HCT116 (cell line): ENCODE results near the gene MYH15. TPM values are rescaled to one million over a fixed set of nuclear protein-coding genes. Genes with fewer than 3 reads are reported as not detected.

Source experiments
- ATAC-seq: fragments of 200-7000 bp; cut with Tn5 transposase; 2 replicates; pipeline ENCODE4 v1.9.1; 2020; ENCODE audit warnings: mild to moderate bottlenecking, moderate library complexity
- BruUV-seq: library from RNA; stranded (reverse); fragments of 400-500 nt; replicated peaks from 2 replicates; lab custom pipeline; 2021; lab: Mats Ljungman, UMichigan
- CTCF ChIA-PET: fragments of 300-600 bp; sonication (Branson Sonifier 250); formaldehyde crosslinking; loops from one replicate; lab custom pipeline; 2021; ENCODE audit warnings: antibody characterized with exemption; lab: Charles Lee
- POLR2A ChIA-PET: fragments of 300-600, 350-600 bp; sonication (Branson Sonifier 250); formaldehyde crosslinking; loops from one replicate; lab custom pipeline; 2021; ENCODE audit warnings: antibody characterized with exemption; lab: Charles Lee
- RAD21 ChIA-PET, 2 experiments: fragments of 300-600 bp; sonication (Branson Sonifier 250); formaldehyde crosslinking; loops; one replicate each; lab custom pipeline; 2023; ENCODE audit warnings: low total read pairs in 2 of 2; ENCODE audit not compliant: uncharacterized antibody in 2 of 2, unreplicated experiment in 2 of 2, low non-redundant PET in 1 of 2; lab: Charles Lee
- DNase-seq: peaks from one replicate; pipeline ENCODE4 v3.0.0-alpha.2; 2010; ENCODE audit warnings: low read depth, low spot score
- H2AFZ ChIP-seq: fragments of 200-600 bp; shearing (Covaris generic), sonication (generic); 2 replicates; pipeline ENCODE4 v1.6.1; 2017; ENCODE audit warnings: low read depth, mixed run types, mixed read lengths, antibody characterized with exemption, low read length; ENCODE audit not compliant: poor library complexity, severe bottlenecking
- H3K27ac ChIP-seq: 2 replicates; pipeline ENCODE4 v1.5.1; 2012; ENCODE audit warnings: low read depth, low read length
- H3K27me3 ChIP-seq: fragments of 200-600 bp; sonication (generic); 2 replicates; pipeline ENCODE4 v1.6.1; 2016; ENCODE audit warnings: mixed run types, low read length, mixed read lengths; ENCODE audit not compliant: insufficient read depth
- H3K36me3 ChIP-seq, 2 experiments: fragments of 200-500 bp in 1 of 2; fragments of 200-600 bp in 1 of 2; sonication (Bioruptor generic) in 1 of 2; sonication (generic) in 1 of 2; 2 replicates each; pipeline versions ENCODE4 v1.5.1 to v1.6.1; 2014 to 2016; ENCODE audit warnings: low read length in 2 of 2, inconsistent platforms in 1 of 2, mixed read lengths in 1 of 2, mixed run types in 1 of 2; ENCODE audit not compliant: insufficient read depth in 2 of 2, control insufficient read depth in 1 of 2
- H3K4me1 ChIP-seq, 2 experiments: fragments of 200-600 bp in 1 of 2; sonication (generic) in 1 of 2; 2 replicates each; pipeline versions ENCODE4 v1.5.1 to v1.6.1; 2012 to 2017; ENCODE audit warnings: low read length in 2 of 2, inconsistent platforms in 1 of 2, mild to moderate bottlenecking in 1 of 2, mixed read lengths in 1 of 2, mixed run types in 1 of 2, moderate library complexity in 1 of 2; ENCODE audit not compliant: insufficient read depth in 2 of 2, control insufficient read depth in 1 of 2
- H3K4me2 ChIP-seq: fragments of 200-600 bp; sonication (generic); 2 replicates; pipeline ENCODE4 v1.6.1; 2017; ENCODE audit warnings: mixed run types, low read length, mixed read lengths
- H3K4me3 ChIP-seq, 2 experiments: fragments of 200-600 bp in 1 of 2; sonication (generic) in 1 of 2; replicated peaks in 1 of 2; 2 replicates each; pipeline ENCODE4 v1.5.1; 2011 to 2016; ENCODE audit warnings: low read length in 2 of 2, control low read depth in 1 of 2, low read depth in 1 of 2, mild to moderate bottlenecking in 1 of 2, mixed read lengths in 1 of 2, mixed run types in 1 of 2
- H3K79me2 ChIP-seq: fragments of 200-600 bp; sonication (generic); 2 replicates; pipeline ENCODE4 v1.6.1; 2017; ENCODE audit warnings: mild to moderate bottlenecking, mixed run types, low read length, moderate library complexity, mixed read lengths; ENCODE audit not compliant: insufficient read depth
- H3K9ac ChIP-seq: fragments of 200-600 bp; sonication (generic); 2 replicates; pipeline ENCODE4 v1.6.1; 2016; ENCODE audit warnings: low read length, mixed read lengths
- H3K9me2 ChIP-seq: fragments of 200-600 bp; sonication (generic), shearing (Covaris generic); 2 replicates; pipeline ENCODE4 v1.6.1; 2017; ENCODE audit warnings: mixed run types, mild to moderate bottlenecking, moderate library complexity; ENCODE audit not compliant: insufficient read depth
- H3K9me3 ChIP-seq, 2 experiments: fragments of 200-500 bp in 1 of 2; fragments of 200-600 bp in 1 of 2; sonication (Bioruptor generic) in 1 of 2; sonication (generic) in 1 of 2; 2 replicates each; pipeline ENCODE4 v1.6.1; 2014 to 2017; ENCODE audit warnings: low read length in 2 of 2, mixed read lengths in 2 of 2, inconsistent platforms in 1 of 2, low read depth in 1 of 2, mild to moderate bottlenecking in 1 of 2, mixed run types in 1 of 2, moderate library complexity in 1 of 2; ENCODE audit not compliant: control insufficient read depth in 1 of 2, insufficient read depth in 1 of 2
- H4K20me1 ChIP-seq: fragments of 200-600 bp; sonication (generic), shearing (Covaris generic); 2 replicates; pipeline ENCODE4 v1.6.1; 2017; ENCODE audit warnings: mixed run types, mild to moderate bottlenecking, moderate library complexity; ENCODE audit not compliant: insufficient read depth
- CTCF ChIP-seq, 3 experiments: fragments of 200-600 bp in 1 of 3; sonication (generic) in 1 of 3; IDR thresholded peaks in 2 of 3; conservative IDR thresholded peaks in 1 of 3; 2 replicates each; pipeline ENCODE4 v1.5.1; 2012 to 2017; ENCODE audit warnings: low read depth in 2 of 3, low read length in 2 of 3, antibody characterized with exemption in 1 of 3, borderline replicate concordance in 1 of 3, control low read depth in 1 of 3, mild to moderate bottlenecking in 1 of 3, mixed read lengths in 1 of 3, mixed run types in 1 of 3, moderate library complexity in 1 of 3; ENCODE audit not compliant: insufficient read depth in 1 of 3
- EGR1 ChIP-seq: IDR thresholded peaks from 2 replicates; pipeline ENCODE4 v1.6.1; 2012; ENCODE audit warnings: low read depth
- EZH2 ChIP-seq: fragments of 200-600 bp; sonication (generic); IDR thresholded peaks from 2 replicates; pipeline ENCODE4 v1.6.1; 2017; ENCODE audit warnings: antibody characterized with exemption, mixed run types
- FOSL1 ChIP-seq: IDR thresholded peaks from 2 replicates; pipeline ENCODE4 v1.6.1; 2012; ENCODE audit warnings: low read depth
- JUND ChIP-seq: IDR thresholded peaks from 2 replicates; pipeline ENCODE4 v1.6.1; 2012
- POLR2A ChIP-seq: IDR thresholded peaks from 2 replicates; pipeline ENCODE4 v1.7.0; 2011; ENCODE audit warnings: borderline replicate concordance; ENCODE audit not compliant: insufficient read depth, insufficient read length; ENCODE audit errors: extremely low read depth
- REST ChIP-seq: IDR thresholded peaks from 2 replicates; pipeline ENCODE4 v1.6.1; 2012; ENCODE audit warnings: low read depth
- ZFX ChIP-seq: fragments of 450-650 bp; IDR thresholded peaks from 2 replicates; pipeline ENCODE4 v1.6.1; 2017
- ZNF274 ChIP-seq: fragments of 200-500 bp; sonication (Bioruptor generic); IDR thresholded peaks from 2 replicates; pipeline ENCODE4 v1.6.1; 2014; ENCODE audit warnings: mild to moderate bottlenecking, low read depth, low read length, inconsistent platforms
- intact Hi-C: fragments of 100-400 bp; cut with micrococcal nuclease; formaldehyde crosslinking; loops from 2 replicates; pipeline ENCODE4 v1.10.0; 2022
- total RNA-seq: library from RNA; stranded (reverse); gene quantifications from one replicate; pipeline ENCODE4 v1.2.1, GENCODE V29; 2021; ENCODE audit not compliant: unreplicated experiment

MYH15 gene
- total RNA-seq, 1 experiment from 2014 or later, result 11.2 TPM

GRCh38 chr3:108491456-108491855 is 18.9 kb downstream of the MYH15 start:
- POLR2A ChIA-PET, result no interaction called here
- CTCF ChIA-PET, result interaction anchor here (0.6 to 0.9 kb wide), 2 partner anchors 424 to 606 kb away, joined by 3 to 6 read pairs; no protein-coding TSS in a partner anchor
- BruUV-seq, result no TSS peak
- no peaks in the 10 kb centered on the region for H4K20me1 ChIP-seq
- DNase-seq, result no peak
- no peak overlapping the region for H3K4me3 ChIP-seq
- peaks cover 0 to 5% of the 10 kb centered on the region in 2 experiments; a peak in 1 of 4 replicates for H3K4me1 ChIP-seq
- H3K27ac ChIP-seq, result no peak overlapping the region
- TF ChIP-seq JUND (no peak), EZH2 (no peak), POLR2A (no peak), FOSL1 (no peak), REST (no peak), EGR1 (no peak)
- intact Hi-C loops, result loop anchor here (5.0 to 10.0 kb wide), 2 partner anchors 171 to 733 kb away; no protein-coding TSS in a partner anchor
- H3K9me3 ChIP-seq, result no peaks in the 10 kb centered on the region
- H3K9me2 ChIP-seq, result no peaks in the 10 kb centered on the region
- no peaks in the 10 kb centered on the region for H3K36me3 ChIP-seq
- ATAC-seq, result no peak
- H3K27me3 ChIP-seq, result no peaks in the 10 kb centered on the region
- no peak overlapping the region for H2AFZ ChIP-seq
- no peak overlapping the region for H3K9ac ChIP-seq
- no peak overlapping the region for H3K4me2 ChIP-seq
- RAD21 ChIA-PET, result no interaction called here
- no peaks in the 10 kb centered on the region for H3K79me2 ChIP-seq

- CTCF ChIA-PET, result interaction anchor here (0.6 to 1.0 kb wide), 5 partner anchors 8 to 584 kb away, joined by 3 to 12 read pairs (median 3); no protein-coding TSS in a partner anchor
- RAD21 ChIA-PET, result interaction anchor here (0.6 to 0.7 kb wide), 2 partner anchors 428 to 592 kb away, joined by 3 read pairs; no protein-coding TSS in a partner anchor
- POLR2A ChIA-PET, result no interaction called here
- intact Hi-C loops, result loop anchor here (1.0 to 10.0 kb wide), 5 partner anchors 63 to 735 kb away; no protein-coding TSS in a partner anchor
- no peak overlapping the region for H3K4me2 ChIP-seq
- H3K9ac ChIP-seq, result no peak overlapping the region
- BruUV-seq, result no TSS peak
- no peaks in the 10 kb centered on the region for H3K9me3 ChIP-seq
- H4K20me1 ChIP-seq, result no peaks in the 10 kb centered on the region
- H3K27me3 ChIP-seq, result no peaks in the 10 kb centered on the region
- H2AFZ ChIP-seq, result no peak overlapping the region
- ATAC-seq (peak; percentile 80), DNase-seq (peak; percentile 52)
- no peaks in the 10 kb centered on the region for H3K36me3 ChIP-seq
- H3K4me1 ChIP-seq, result peaks cover 0 to 5% of the 10 kb centered on the region in 2 experiments; a peak in 1 of 4 replicates
- no peaks in the 10 kb centered on the region for H3K79me2 ChIP-seq
- H3K4me3 ChIP-seq, result no peak overlapping the region
- H3K9me2 ChIP-seq, result no peaks in the 10 kb centered on the region
- H3K27ac ChIP-seq, result no peak overlapping the region
- TF ChIP-seq ZNF274, result no peak
- TF ChIP-seq ZFX, result no peak
- TF ChIP-seq JUND, result no peak
- TF ChIP-seq REST, result no peak
- no peak for TF ChIP-seq POLR2A
- TF ChIP-seq CTCF (IDR thresholded peaks at IDR 0.05 in 2 of 3, conservative IDR thresholded peaks at IDR 0.05 in 1 of 3; ENCODE audit: borderline replicate concordance in 1 of 3, insufficient read depth in 1 of 3, low read depth in 2 of 3, low read length in 2 of 3), result peak; percentile 64 to 90 (median 78)
These were observed 20.6 kb downstream of the MYH15 start for GRCh38 chr3:108489776-108490175.
